Hematopoietic multipotent progenitor cell treated with erythropoietin and hydrocortisone succinate and interleukin-3 and kit ligand, for 15 days (in vitro differentiated cells): Measurements from ENCODE around the gene WRNIP1.
"Not testable (repeated sequence)": the region's sequence is repeated elsewhere in the genome, so short reads cannot be mapped to it uniquely, and the experiment has no call there.

Experiments used
- DNase-seq: peaks from one replicate; pipeline ENCODE4 v3.0.0-alpha.2; 2015; ENCODE audit warnings: low spot score

The WRNIP1 gene

GRCh38 chr6:2786269-2786668 lies 21.1 kb downstream of the WRNIP1 start:
- DNase-seq = no peak

DNA sequence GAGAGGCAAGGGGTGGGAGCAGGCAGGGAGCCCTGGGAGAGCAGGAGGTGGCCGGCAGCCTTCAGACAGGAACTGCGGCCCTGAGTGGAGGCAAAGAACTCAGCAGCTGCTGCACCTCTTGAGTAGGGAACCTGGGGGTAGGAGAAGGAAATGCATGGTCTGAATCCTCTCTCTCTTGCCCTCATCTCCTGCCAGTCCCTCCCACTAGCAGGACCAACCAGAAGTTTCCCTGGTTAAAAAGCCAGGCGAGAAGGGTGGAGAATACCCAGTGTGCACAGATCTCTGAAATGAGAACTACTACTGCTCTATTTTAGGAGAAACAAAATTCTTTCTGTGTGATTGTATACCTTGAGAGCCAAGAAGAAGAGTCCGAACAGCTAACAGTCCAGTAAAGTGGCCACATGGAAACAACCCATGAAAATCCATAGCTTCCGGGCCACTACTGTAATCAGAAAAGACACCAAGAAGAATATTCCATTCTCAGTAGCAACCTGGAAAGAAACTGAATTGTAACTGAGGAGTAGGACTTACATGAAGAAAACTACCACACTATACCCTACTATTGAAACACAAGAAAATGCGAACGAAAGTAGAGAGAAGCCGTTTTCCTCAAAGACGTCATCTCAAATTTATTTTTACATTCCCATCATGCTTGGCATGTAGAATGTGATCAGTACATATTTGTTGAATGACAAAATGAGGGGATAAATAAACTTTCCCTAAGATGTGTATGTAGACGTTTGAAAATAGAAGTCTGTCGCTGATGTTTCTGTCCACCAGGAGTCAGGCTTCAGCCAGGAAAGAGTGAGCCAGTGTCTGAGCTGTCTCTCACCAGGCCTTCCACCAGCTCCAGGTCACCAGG lies 25.6 kb downstream of the WRNIP1 start:
- peak; percentile 68 for DNase-seq

DNA sequence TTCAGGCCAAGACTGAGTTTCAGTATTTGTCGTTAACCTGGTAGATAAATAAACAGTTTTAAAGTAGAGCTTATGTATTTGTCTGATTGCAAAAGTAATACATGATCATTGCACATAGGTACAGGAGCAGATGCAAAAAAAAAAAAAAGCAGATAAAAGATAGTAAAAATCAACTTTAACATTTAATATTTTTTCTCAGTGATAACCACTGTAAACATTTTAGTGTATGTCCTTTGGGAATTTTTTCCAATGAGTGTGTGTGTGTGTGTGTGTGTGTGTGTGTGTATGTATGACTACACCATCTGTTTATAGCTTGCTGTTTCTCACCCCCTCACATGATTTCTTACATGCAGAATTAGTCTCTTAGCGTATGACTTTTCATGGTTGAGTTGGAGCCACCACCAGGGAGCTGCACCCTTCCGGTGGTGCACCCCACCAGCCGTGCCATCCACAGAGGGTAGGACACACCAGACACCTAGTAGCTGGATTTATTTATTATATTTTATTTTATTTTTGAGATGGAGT lies 26.3 kb downstream of the WRNIP1 start:
- DNase-seq = no peak

DNA sequence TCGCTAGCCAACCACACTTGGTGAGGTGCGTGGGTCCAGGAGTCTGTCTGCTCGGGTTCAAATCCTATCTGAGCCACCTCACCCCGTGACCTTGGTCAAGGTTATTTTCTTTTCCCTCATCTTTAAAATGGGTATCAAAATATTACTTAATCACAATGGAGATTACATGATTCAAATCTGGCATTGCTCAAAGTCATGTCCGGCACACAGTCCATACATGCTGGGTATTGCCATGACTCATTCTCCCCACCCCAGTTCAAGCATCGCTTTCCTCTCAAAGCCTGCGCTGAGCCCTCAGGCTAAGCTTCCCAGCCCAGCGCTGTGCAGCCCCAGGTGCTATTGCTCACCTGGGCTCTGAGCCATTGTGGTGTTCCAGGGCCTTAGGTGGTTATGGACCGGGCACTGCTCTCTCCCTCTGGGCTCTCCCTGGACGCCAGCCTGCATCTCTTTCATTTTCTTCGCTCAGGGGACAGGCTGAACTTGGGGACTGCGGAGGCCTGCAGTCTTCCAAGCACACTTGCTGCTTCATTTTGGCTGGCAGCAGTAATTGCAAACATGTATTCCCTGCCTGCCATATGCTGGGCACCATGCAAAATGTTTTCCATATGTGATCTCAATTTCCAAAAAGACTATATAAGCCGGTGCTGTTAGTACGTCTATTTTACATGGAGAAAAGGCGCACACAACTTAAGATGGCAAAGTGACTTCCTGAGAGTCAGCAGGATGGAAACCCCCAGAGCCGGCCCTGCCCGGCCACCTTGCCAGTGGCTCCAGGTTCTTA lies 27.3 kb downstream of the WRNIP1 start:
- DNase-seq = no peak

- no peak for DNase-seq
Observed at GRCh38 chr6:2793534-2794151, 28.4 kb downstream of the WRNIP1 start.

GRCh38 chr6:2794171-2794730 lies 29.1 kb downstream of the WRNIP1 start:
- DNase-seq = no peak

- DNase-seq = no peak
Observed at GRCh38 chr6:2795162-2795561, 30.0 kb downstream of the WRNIP1 start.

DNA sequence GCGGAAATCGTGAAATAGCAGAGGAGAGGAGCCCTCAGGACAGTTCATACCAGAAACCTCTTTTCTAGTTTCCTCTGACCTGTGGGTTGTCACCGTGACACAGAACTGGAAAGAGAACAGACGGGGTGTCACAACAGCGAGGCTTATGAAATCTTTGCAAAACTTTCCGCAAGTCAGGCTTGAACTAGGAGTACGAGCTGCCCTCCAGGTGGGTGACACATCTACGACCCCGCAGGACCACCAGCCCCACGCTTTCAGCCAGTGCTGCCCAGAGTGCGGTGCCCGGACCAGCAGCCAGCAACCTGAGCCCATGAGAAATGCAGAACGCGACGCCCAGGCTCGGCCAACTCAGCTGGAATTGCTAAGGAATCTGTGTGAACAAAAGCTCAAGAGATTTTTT lies 30.8 kb downstream of the WRNIP1 start:
- no peak for DNase-seq

DNA sequence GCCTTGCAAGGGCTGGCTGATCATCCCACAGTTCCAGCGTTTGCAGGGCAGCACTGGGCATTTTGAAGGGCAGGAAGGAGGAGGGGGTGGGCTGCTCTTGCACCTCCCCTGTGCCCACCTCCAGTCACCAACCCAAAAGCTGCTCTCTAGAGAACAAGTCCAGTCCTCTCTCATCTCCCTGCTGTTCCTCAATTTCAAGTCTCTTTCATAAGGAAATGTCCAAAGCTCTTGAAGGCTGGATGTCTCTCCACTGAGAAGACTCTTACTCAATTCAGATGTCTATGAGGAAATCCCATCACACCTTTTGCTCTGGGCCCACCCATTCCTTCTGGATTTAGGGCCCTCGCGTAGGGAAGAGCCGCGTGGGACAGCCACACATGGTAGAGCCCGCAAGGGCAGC lies 31.7 kb downstream of the WRNIP1 start:
- no peak for DNase-seq

- DNase-seq = no peak
Observed at GRCh38 chr6:2797564-2798031, 32.4 kb downstream of the WRNIP1 start.

GRCh38 chr6:2798586-2799134 lies 33.5 kb downstream of the WRNIP1 start:
- no peak for DNase-seq

GRCh38 chr6:2799936-2800527 lies 34.8 kb downstream of the WRNIP1 start:
- no peak for DNase-seq

DNA sequence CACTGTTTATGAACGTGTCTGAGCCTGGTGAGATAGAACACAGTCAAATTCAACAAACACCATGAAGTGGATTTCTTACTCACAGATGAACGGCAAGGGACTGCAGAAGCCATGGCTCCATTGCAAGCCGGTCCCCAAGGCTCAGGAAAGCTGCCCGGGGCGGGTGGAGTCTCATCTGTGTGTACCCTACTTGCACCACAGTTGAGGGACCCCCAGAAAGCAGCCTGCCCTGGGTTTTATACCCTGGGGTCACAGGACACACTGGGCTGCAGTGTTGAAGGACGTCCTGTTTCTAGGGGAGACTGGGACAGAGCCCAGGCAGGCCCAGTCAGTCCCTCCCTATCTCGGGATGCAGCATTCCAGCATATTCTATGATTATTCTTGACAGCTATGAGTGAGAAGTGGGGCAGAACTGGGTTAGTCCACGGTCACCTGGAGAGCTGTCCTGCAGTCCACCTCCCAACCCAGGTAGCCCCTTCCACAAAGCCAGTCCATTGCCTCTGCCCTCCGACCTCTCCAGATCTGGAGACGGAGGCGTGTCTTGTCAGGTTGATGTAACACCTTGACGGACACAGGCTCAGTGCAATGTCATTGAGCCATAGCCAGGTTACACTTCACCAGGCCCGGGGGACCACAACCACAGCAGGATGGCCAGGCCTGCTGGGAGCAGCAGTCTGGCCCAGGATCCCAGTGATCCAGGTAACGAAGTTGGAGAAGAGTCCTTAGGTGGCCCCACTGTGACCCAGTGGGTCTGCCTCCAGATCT lies 35.5 kb downstream of the WRNIP1 start:
- no peak for DNase-seq

DNA sequence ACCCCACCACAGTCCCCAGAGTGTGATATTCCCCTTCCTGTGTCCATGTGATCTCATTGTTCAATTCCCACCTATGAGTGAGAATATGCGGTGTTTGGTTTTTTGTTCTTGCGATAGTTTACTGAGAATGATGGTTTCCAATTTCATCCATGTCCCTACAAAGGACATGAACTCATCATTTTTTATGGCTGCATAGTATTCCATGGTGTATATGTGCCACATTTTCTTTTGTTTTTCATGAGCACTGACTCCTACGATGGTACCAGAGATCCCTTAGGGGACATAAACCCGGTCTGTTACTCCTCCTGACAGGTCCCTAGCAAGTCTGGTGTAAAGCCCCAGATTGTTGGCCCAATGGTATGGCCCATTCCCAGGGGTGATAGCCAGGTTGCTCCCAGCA lies 36.5 kb downstream of the WRNIP1 start:
- DNase-seq = not testable (repeated sequence)

DNA sequence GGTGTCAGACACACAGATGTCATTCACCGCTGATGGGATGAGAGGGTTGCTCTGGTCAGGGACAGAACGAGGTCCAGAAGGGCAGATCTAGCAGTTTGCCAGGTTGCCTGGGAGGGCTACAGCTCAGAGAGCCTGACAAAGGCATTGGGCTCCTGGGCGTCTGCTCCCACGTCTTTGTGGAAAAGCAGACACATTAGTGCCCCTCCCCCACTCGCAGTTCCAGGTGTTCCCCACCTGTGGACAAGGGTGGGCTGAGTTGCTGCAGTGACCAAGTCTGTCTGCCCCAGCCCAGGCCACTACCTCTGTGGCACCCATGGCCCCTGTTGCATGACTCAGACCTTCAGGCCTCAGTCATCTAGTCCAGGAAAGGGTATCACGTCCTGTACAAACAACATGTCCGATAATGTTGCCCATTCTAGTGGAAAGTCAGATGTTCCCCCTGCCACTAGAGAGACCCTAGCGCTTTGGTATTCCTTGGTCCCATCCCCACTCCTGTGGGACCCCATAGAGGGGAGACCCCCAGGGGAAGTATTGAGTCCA lies 37.4 kb downstream of the WRNIP1 start:
- DNase-seq = no peak

DNA sequence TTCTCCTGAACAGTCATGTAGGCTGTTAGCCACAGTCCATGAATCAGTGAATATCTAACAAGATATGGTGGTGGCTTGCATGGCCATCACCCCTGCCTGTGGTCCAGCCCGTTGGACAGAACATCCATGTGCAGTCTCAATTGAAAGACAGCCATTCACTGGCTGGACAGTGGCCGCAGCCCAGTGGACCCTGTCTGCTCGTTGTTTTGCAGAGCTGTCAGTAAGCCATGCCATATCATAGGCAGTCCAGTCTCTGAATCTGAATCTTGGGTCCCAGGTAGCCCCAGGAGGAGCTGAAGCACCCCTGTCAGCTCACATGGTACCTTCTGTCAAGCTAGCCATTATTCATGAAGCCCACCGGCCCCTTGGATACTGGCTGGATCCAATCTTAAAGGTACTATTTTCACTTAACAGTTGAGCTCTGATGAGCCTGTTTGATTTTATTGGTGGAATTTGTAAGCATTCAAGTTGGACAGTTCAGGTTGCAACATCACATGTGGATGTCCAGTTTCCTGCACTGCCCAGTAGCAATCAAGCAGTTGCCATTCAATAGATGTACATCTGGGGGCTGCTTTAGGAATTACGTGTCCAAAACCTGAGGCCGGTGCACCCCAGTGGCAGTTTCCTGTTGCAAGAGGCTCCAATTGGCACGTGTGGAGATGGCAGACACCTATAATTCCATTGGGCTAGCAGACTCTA lies 38.7 kb downstream of the WRNIP1 start:
- no peak for DNase-seq

- no peak for DNase-seq
Observed at GRCh38 chr6:2804516-2804915, 39.3 kb downstream of the WRNIP1 start.

GRCh38 chr6:2805031-2805430 lies 39.8 kb downstream of the WRNIP1 start:
- no peak for DNase-seq

DNA sequence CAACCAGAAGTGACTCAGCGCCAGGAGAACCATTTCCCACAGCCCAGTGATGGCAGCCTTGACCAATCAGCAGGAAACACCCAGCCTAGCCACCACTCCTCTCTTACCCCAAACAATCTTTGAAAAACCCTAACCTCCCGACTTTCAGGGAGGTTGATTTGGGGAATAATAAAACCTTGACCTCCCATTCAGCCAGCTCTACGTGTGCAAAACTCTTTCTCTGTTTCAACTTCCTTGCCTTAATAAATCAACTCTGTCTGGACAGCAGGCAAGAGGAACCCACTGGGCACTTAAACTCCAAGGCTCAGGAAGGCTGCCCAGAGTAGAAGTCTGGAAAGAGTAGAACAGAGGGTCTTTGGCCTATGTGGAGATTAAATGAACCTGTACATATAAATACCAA lies 41.5 kb downstream of the WRNIP1 start:
- DNase-seq = no peak
